Measurements from ENCODE around the gene SLFN12L. TPM values are rescaled to one million over a fixed set of nuclear protein-coding genes. Genes with fewer than 3 reads are reported as not detected.

SLFN12L gene
- total RNA-seq, 1 experiment from 2014 or later: not detected

DNA sequence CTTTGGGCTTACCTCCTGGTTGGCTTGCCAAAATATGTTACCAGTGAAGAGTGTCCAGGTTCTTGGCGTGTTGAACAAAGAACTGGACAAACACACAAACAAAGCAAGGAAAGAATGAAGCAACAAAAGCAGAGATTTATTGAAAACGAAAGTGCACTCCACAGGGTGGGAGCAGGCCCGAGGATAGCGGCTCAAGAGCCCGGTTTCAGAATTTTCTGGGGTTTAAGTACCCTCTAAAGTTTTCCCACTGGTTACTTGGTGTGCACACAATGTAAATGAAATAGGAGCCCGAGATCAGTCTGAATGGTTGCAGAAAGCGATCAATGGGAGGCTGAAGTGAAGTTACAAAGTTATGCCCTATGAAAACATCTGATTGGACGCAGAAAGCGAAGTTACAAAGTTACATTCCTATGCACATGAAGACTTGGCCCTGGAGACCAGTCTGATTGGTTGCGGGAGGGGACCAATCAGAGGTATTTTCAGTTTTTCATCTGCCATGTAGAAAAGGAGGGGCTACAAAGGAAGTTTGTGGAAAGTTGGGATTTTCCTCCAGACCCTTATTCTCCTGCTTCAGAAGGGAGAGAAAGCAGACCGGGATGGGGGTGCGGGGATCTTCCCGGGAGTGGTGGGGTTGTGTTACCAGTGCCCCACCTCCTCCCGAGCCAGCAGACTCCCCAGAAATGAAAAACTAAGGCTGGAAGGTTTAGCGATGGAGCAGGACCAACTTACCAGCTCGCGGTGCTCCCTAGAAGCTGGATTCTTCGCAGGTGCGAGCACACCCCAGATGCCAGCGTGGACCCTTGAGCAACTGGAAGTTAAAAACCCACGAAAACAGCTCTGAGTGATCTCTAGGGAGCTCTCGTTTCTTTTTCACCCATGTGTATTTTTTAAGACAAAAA is 105.1 kb downstream of the SLFN12L start, which contains the start of gene SLFN12:
Gene SLFN12 (minus strand): TSS at position 325 of the 899 bp plus-strand sequence. CDS start 9,472 bp downstream, outside the sequence.
- DNase-seq (ENCODE audit: low spot score): no peak

DNA sequence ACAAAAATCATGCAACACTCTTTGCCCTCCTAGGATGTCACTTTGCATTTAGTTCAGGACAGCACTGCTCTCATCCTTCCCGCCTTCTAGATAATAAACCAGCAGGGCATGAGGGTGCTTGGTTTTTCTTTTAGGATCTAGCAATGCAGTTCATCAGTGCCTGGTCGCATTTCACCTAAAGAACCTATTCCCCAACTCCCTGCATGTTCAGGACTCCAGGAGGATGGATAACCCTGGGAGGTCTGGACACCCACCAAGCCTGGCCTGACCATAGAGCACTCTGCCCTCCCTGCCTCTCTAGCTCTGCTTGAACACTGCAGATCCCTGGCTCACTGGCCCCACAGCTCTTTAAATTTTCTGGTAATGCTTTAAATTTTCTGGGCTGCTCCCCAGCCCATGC is 107.8 kb downstream of the SLFN12L start:
- DNase-seq (ENCODE audit: low spot score): no peak

DNA sequence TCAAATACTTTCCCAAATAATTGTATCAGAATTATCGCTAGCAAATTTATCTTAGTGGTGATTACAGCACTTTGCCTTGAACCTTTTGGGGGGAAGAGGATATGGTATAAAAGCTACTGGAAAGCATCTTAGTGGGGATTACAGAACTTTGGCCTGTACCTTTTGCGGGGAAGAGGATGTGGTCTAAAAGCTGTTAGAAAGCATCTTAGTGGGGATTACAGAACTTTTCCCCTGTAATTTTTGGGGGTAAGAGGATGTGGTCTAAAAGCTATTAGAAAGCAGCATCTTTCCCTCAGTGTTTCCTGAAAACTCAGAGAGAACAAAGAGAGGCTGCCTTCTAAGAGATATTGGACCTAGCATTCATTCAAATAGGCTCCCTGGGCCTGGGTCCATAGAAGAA is 109.2 kb downstream of the SLFN12L start:
- DNase-seq (ENCODE audit: low spot score): no peak

DNA sequence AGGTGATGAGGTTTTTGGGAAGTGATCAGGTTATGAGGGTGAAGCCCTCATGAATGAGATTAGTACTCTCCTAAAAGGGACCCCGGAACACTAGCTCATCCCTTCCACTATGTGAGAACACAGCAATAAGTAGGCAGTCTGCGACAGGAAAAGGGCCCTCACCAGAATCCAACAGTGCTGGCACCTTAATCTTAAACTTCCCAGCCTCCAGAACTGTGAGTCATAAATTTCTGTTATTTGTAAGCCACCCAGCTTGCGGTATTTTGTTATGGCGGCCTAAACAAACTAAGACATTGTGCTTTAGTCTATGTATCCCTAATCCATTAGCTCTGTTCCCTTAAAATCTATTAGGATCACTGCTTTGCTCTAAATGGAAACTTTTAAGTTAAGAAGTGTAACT is 113.7 kb downstream of the SLFN12L start:
- no peak for DNase-seq (ENCODE audit: low spot score)

Small RNA genes within 50 kb of the gene (small RNA-seq; reads per million reads assigned to genes)
- gene AC015911.1 (not detected), gene SNORD7 (106 reads per million, percentile 97 among the genes with 10 or more reads in this experiment)

Other genes with a start within 250 kb of the SLFN12L start
- not detected in 2 replicates for gene SLFN11, start 164.1 kb downstream of the SLFN12L start, total RNA-seq (2014; rRNA removed; shearing (Covaris generic))
- gene SLFN12, start 105.2 kb downstream of the SLFN12L start, total RNA-seq (2014; rRNA removed; shearing (Covaris generic)): not detected in 2 replicates
- gene SLFN13, start 88.9 kb downstream of the SLFN12L start, total RNA-seq (2014; rRNA removed; shearing (Covaris generic)): not detected in 2 replicates
- not detected in 2 replicates for gene SLFN14, start 23.1 kb upstream of the SLFN12L start, total RNA-seq (2014; rRNA removed; shearing (Covaris generic))
- 3.8 and 6.1 TPM in 2 replicates for gene PEX12, start 40.9 kb upstream of the SLFN12L start, total RNA-seq (2014; rRNA removed; shearing (Covaris generic))
- 65.0 and 65.8 TPM in 2 replicates for gene AP2B1, start 49.6 kb upstream of the SLFN12L start, total RNA-seq (2014; rRNA removed; shearing (Covaris generic))
- 6.4 and 7.5 TPM in 2 replicates for gene RASL10B, start 194.0 kb upstream of the SLFN12L start, total RNA-seq (2014; rRNA removed; shearing (Covaris generic))
- 0.52 and 0.56 TPM in 2 replicates for gene GAS2L2, start 215.6 kb upstream of the SLFN12L start, total RNA-seq (2014; rRNA removed; shearing (Covaris generic))
- gene C17orf50, start 223.2 kb upstream of the SLFN12L start, total RNA-seq (2014; rRNA removed; shearing (Covaris generic)): not detected in 2 replicates